HPDE6-E6E7 (cell line): ENCODE data around the gene C2orf92.

ENCODE experiments used
- DNase-seq: peaks from one replicate; pipeline ENCODE4 v3.0.0; 2011; ENCODE audit warnings: missing footprints; ENCODE audit errors: extremely low spot score

C2orf92 gene

DNA sequence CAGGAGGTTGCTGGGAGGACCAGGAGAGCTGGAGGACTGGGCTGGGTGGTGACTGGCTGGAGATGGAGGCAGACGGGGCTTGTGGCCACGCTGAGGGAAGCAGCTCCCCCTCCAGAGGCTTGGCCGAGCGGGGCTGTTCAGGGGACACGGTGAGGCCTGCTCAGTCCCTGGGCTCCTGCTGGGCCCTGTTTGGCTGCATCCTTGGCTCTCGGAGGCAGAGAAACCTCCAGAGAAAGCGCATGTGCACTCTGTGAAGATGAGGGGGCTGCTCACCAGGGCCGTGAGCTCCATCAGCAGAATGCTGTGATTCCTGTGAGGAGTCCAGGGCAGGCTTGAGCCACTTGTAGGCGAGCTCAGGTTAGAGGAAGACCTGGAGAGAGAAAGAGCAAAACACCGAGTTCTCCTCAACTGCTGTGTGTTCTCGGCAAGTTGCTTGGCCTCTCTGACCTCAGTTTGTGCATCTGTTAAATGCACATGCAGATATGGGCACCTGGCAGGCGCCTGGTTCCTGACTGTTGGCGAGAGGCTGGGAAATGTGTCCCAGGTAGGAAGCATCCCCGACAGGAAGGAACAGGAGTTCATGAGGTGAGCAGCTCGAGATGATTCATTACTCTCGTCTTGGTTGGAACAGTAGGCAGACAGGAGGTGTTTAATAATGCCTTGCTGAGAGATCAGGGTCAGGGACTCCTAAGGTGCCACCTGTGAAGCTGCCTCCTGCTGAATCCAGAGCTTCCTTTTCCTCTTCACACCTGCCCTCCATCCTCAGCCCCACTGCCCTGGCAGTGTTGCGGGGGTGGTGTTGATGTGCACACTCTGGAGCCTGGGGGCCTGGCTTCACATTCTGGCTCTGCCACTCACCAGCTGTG lies 44.8 kb downstream of the C2orf92 start:
- DNase-seq = no peak

DNA sequence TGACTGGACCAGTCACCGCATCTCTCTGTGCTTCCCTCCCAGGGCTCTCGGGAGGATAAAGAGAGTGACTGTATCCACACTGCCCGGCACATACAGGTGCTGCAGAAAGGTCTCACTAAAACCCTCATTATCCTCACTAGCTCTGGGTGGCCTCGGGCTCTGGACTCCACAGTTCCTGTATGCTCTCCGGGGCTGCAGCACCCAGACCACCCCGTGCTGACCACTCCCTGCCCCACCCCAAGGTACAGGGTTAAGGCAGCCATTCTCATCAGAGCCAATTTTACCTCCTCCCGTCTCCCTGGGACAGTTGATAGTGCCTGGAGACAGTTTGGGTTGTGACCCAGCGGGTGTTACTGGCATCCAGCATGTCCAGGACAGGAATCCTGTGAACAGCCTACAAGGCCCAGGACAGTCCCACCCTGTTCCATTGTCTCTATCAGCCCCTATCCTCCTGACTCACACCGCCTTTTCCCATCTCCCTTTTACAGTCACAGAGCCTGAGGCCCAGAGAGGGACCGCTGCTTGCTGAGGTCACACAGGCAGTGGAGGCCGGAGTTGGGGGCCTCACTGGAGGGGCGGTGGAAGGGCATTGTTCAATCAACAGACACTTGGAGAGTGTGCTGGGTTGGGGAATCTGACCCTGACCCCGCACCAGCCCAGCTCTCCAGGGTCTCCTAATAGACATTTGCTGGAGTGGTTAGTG lies 45.6 kb downstream of the C2orf92 start:
- no peak for DNase-seq

DNA sequence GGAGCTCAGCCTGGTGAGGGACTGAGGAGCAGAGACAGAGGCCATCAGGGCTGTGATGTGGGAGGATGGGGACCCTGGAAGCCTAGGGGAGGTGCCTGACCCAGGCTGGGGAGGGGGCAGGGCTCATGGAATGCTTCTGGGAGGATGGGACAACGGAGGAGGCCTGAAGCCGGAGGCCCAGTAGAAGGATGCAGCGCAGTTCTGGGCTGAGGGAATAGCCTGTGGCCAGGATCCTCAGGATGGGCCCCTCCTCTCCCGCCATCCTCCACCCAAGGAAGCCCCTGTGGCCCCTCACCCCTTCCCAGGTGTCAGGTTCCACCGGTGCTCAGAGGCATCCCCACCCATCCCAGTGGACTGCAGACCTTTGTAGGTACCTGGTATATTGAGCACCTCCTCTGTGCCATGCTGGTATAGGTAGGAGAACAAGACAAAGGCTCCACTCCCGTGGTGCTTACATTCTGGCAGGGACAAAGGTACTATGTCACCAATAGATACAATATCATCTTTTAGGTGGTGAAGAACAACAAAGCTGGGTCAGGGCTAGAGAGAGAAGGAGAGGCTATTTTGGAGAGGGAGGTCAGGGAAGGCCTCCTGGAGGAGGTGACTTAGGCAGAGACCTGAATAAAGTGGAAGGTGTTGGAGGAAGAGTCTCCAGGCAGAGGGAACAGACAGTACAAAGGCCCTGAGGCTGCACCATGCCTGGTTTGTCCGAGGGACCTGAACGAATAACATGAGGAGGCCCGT lies 46.6 kb downstream of the C2orf92 start:
- DNase-seq = no peak

DNA sequence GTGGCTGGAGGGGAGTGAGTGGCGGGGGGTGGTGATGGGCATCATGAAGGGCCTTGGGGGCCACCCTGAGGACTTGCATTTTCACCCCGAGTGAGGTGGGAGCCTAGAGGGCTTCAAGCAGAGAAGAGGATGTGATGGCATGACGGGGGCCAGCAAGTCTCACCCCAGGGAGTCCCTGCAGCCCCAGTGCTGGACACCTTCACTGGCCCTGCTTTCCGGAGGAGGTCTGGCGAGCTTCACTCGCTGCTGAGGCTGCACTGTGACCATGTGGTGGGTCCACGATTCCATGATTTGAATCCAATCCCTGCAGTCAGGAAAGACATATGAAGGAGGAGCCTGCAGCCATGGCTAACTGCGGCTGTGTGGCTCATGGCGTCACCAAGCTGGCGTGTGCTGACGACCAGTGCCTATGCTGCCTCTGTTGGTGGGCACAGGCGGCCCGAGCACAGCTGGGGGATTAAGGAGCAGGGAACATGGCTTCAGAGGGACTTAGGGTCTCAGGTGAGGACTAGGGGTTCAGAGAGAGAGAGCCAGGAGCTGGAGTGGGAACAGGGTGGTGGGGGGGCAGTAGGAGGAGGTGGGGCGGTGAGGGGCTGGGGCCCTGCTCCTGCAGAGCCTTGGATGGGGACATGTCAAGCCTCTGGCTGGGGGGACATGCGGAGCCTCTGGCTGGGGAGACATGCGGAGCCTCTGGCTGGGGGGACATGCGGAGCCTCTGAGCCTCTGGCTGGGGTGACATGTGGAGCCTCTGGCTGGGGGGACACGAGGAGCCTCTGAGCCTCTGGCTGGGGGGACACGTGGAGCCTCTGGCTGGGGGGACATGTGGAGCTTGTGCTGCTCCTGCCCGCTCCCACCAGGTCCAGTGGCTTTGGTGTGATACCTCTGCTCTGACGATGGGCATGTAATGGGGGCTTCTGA lies 47.4 kb downstream of the C2orf92 start:
- DNase-seq = no peak

DNA sequence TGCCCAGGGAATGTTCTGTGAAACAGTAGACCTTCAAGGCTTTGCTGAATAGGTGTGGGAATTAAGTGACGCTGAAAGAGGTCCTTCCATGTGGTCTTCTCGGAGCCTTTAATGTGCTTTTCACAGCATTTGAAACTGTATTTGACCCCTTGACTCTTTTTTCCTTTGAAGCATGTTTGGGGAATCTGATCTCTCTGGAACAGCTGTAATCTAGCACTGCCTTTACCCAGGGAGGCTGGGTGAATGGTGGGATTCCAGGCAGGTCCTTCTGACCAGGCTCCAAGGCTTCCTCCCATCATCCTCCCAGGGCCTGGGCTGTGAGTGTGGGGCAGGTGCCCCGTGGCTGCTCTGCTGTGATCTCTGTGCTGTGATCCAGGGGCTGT lies 48.1 kb downstream of the C2orf92 start:
- DNase-seq = no peak

DNA sequence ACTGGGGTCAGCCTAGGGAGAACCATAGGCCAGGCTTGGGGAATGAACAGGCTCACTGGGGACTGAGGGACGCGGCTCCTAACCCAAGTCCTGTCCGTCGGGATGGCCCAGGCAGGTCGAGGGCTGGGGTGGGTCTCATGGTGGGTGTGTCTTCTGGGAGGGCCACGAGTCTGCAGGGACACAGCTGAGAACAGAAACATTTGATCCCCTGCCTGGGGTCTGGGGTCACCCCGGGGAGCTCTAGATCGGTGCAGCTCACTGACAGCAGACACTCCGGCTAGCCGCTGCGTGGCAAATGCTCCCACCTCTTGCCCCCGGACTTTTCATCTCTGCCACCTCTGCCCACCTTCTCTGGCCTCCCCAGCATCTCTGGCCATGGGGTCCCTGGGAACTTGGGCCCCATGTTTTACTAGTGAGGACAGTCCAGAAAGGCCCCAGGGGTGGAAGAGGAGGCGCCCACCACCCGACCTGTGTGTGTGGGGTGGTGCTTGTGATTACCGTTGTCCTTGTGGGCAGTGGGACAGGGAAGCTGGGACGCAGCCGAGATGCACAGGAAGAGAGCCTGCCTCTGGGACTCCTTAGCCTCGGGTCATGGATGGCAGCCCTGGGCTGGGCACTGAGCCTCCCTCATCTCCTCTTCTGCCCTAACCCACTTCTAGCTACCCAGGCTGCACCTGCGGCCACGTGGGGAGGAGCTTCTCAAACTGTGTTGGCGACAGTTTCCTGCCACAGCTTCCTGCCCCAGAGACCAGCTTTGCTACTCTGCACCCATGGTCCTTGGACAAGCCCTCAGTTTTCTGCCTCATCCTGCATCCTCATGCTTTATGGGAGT lies 48.8 kb downstream of the C2orf92 start:
- no peak for DNase-seq

DNA sequence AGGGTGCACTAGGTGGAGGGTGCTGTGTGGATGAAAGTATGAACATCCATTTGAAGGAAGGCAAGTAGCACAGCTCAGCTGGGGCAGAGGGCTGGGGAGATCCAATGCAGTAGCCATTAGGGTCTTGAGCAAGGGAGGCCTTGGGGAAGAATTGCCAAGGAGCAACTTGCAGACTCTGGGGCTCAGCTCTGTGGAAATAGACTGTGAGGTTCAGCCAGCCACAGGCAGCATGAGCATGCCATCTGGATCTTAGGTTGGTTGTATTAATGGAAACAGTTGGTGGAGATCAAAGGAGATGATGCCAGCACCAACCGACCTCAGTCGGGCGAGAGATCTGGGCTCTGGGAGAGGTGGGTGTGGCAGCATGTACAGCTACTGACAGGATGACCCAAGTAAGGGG lies 49.4 kb downstream of the C2orf92 start:
- no peak for DNase-seq

DNA sequence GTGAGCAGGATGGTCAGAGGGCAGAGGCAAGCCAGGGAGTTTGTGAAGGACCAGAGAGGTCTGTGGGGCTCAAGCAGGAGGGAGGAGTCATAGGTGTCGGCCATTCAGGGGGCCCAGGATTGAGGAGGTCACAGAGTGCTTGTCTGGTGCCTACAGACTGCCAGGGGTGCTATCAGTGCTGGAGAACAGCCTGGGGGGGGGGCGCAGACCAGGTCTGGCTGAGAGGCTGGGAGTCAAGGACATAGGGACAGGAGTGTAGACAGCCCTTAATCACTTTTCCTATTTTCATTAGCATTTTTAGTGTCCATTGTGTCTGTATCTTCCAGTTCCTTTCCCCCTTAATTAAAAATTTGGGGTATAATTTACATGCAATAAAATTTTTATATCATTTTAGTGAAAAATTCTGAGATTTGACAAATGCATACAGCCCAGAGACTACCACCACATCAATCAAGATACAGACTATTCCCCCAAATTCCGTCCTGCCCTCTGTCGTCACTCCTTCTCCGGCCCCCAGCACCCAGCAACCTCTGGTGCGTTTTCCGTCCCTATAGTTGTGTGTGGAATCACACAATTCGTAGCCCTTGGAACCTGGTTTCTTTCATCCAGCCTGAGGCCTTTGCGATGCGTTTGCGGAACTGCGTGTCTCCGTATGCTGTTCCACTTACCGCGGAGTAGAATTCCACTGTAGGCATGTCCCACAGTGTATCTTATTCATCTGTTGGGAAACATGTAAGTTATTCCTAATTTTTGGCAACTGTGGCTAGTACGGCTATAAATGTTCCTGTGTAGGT lies 50.0 kb downstream of the C2orf92 start:
- no peak for DNase-seq

DNA sequence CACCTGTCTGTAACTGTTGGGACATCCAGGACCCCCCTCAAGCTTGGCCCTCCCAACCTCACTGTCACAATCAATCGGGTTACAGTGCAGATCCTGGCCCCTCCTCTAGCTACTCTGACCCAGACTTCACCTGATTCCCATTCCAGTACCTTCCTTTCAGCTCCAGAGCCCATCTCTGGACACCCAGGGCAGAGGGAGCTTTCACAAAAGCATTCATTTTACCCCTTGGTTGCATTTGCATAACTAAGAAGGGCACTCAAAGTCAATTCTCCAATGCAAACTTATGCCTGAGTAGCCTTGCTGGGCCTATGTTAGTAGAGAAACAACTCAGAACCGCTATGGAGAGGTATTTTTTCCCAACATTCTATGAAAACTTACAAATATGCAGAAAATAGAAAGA lies 51.2 kb downstream of the C2orf92 start:
- no peak for DNase-seq

DNA sequence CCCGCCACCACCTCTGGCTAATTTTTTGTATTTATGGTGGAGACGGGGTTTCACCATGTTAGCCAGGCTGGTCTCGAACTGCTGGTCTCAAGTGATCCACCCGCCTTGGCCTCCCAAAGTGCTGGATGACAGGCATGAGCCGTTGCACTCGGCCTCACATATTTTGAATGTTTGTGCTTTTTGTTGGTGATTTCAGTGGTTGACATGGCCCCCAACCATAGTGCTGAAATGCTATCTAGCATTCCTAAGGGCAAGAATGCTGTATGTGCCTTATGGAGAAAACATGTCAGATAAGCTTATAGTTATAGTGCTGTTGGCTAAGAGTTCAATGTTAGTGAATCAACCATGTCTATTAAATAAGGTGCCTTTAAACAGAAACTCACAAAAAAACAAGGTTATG lies 52.7 kb downstream of the C2orf92 start:
- DNase-seq = no peak

DNA sequence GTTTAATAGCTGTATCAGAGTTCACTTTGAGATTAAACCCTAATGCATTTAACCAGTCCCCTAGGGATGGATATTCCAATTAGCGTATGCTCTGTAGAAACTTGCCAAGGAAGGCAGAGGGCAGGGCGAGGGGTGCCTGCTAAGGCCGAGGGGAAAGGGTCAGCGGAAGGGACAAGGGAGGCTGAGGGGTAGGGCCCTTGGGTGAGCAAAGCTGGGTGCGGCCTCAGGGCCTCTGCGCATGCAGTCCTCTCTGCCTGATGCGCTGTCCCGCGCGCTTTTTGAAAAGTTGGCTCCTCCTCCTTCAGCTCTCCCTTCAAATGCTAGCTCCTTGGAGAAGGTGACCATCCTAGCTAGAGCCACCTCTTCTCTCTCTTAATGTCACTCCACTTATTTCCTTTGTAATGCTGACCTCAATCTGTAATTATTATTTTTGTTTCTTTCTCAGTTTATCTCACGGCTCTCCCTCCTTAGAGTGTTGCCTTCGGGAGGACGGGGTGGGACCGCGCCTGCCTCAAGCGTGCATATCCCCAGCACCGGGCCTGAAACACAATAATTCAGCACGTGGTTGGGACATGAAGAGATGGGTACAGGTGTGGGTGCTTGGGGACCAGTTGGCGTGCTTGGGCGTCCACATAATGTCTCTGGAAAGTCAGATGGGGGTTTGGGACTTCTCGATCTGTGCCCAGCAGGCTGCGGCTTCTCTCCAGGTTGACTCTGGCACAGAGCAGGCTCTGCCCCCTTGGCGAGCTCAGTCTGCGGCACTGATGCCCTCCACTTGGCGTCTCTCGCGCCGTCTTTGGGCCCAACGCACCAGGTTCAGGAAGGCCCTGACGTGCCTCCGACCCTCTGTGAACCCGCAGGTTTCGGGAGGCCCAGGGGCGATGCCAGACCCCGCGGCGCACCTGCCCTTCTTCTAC lies 53.9 kb downstream of the C2orf92 start:
- no peak for DNase-seq

DNA sequence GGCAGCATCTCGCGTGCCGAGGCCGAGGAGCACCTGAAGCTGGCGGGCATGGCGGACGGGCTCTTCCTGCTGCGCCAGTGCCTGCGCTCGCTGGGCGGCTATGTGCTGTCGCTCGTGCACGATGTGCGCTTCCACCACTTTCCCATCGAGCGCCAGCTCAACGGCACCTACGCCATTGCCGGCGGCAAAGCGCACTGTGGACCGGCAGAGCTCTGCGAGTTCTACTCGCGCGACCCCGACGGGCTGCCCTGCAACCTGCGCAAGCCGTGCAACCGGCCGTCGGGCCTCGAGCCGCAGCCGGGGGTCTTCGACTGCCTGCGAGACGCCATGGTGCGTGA lies 54.5 kb downstream of the C2orf92 start:
- DNase-seq = no peak

DNA sequence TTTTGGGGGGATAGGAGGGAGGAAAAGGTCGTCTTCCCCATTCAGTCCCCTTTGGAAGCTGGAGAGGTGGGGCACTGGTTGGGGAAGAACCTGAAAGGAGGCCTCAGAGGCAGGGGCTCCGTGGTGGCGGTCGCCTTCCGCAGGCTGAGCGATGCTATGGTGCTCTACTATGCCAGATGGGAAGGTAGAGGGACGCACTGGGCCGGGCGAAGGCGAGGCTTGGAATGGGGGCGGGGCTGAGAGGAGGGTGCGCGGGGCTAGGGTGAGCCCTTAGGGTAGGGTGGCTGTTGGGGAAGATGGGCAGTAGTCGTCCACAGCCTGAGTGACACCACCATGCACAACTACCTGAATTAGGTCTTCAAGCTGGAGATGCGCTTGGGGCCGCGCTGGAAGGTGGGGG lies 55.0 kb downstream of the C2orf92 start:
- DNase-seq = no peak

DNA sequence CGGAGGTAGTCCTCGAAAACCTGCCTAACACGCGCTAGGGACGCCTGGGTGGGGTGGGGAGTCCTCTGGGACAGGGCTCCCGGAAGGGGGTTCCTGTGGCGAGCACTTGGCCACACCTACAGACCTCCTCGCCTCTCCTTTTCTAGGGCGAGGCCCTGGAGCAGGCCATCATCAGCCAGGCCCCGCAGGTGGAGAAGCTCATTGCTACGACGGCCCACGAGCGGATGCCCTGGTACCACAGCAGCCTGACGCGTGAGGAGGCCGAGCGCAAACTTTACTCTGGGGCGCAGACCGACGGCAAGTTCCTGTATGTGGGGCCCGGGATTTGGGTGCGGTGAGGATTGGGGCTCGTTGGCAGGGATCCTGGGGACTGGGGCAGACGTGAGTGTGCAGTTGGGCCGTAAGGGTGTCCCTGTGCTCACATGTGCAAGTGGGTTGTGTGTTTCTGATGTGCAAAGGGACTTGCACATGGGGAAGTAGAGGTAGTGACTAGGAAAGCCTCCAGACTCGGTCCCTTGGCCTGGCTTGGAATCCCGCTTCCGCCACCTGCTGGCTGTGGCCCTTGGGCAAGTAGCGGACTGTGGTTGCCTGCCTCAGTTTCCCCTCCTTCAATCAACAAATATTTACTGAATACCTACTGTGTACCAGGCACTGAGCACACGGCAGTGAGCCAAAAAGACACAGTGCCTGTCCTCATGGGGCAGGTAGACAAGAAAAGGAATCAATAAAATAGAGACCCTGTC lies 55.6 kb downstream of the C2orf92 start:
- no peak for DNase-seq

DNA sequence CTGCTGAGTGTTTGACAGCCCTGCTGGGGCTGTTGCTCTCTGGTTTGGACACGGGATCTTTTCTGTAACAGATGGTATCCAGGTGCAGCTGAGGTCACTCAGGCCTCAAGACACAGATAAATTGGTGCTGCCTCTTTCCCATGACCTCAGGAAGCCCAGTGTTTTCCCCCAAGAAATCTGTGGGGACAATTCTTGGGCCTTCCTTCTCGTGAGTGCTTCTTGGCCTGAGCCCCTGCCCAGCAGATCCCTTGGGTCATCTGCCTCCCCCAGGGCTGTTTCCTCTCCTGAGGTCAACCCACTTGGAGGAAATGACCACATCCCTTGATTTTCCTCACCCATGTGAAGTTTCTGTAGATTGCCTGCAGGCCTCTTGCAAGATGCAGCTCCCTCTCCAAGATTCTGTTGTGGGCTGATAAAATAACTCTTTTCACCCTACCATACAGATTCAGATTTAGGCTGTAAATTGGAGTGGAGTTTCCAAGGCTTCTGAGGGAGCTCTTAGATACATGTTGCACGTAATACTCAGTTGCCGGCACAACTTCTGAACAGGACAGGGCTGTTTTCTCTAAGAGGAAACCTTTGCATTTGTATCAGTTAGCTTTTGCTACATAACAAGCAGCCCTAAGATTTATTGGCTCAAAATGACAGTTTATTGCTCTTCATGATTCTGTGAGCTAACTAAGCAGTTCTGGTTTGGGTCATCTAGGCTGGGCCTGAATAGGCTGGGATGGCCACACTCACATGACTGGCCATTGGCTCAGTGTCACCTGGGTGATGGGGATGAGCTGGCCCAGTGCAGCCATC lies 57.0 kb downstream of the C2orf92 start:
- DNase-seq = no peak

DNA sequence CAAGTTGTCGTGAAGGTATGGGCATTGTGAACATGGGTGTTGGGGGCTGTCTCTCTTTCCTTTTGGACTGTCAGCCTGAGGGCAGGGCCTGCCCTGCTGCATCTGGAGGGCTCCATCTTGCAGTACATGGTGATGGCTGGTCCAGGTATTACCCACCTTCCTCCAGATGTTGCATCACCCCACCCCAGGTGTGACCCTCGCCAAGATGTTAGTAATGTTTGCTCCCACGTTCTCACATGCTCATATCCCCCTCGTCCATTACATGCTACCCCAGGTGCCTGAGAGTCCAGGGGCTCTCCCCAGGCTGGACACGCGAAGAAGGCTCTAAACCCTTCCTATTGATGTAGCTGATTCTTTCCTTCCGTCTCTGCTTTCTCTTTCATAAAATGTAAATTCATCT lies 57.8 kb downstream of the C2orf92 start:
- no peak for DNase-seq

DNA sequence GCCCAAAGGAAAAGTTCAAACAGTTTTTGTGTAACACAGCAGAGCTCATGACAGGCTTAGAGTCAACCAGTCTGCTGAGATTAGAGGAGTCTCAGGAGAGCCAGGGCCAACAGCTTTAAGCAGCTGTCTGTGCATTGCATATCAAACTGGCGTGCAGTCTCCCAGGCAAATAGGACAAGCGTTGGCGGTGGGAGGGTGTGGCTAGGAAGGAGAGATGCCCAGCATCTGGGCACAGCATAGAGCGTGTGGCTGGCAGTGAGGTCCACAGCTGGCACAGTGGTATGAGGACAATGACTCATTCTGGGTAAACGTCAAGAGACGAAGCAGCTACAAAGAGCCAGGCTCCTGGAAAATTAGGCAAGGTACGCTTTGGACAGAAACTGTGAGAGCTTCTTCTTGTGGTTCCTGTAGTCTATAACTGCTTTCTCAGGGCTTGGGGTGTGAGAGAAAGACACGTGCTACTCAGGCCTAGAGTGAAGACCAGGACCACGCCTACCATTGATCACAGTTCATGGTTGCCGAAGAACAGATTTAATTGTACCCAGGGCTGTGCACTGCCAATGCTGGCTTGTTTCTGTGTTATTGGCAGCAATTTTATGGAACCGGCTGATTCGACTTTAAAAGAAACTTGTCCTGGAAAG lies 58.7 kb downstream of the C2orf92 start:
- no peak for DNase-seq
